Esophagus muscularis mucosa (tissue), 4 donors: ENCODE measurements around the gene MEIS1. TPM values are rescaled to one million over a fixed set of nuclear protein-coding genes. Genes with fewer than 3 reads are reported as not detected.

ENCODE experiments used
- DNase-seq: peaks from one replicate; pipeline ENCODE4 v3.0.0-alpha.2; 2017; ENCODE audit errors: extremely low spot score
- H3K27ac ChIP-seq, 4 donors: fragments of 200-600 bp; sonication (generic); replicated peaks in 1 of 4; 1 replicate in 3 of 4; 2 replicates in 1 of 4; pipeline ENCODE4 v1.5.1; 2016 to 2019; ENCODE audit warnings: mild to moderate bottlenecking in 1 of 4
- H3K27me3 ChIP-seq, 4 donors: fragments of 200-600 bp; sonication (generic); one replicate each; pipeline versions ENCODE4 v1.5.1 to v1.6.0; 2016 to 2019
- H3K36me3 ChIP-seq, 4 donors: fragments of 200-600 bp; sonication (generic); one replicate each; pipeline ENCODE4 v1.5.1; 2016 to 2019
- H3K4me1 ChIP-seq, 4 donors: fragments of 200-600 bp; sonication (generic); one replicate each; pipeline ENCODE4 v1.5.1; 2016 to 2019
- H3K4me3 ChIP-seq, 4 donors: fragments of 200-600 bp; sonication (generic); 1 replicate in 2 of 4; 2 replicates in 2 of 4; pipeline ENCODE4 v1.5.1; 2016 to 2019; ENCODE audit warnings: mild to moderate bottlenecking in 4 of 4, moderate library complexity in 1 of 4
- H3K9me3 ChIP-seq, 4 donors: fragments of 200-600 bp; sonication (generic); 1 replicate in 3 of 4; 2 replicates in 1 of 4; pipeline ENCODE4 v1.5.1; 2016 to 2019
- CTCF ChIP-seq, 3 experiments: fragments of 200-600 bp in 2 of 3; fragments of 450-650 bp in 1 of 3; sonication (generic) in 2 of 3; IDR thresholded peaks; one replicate each; pipeline ENCODE4 v1.5.1; 2017 to 2019; ENCODE audit warnings: antibody characterized with exemption in 3 of 3, mild to moderate bottlenecking in 2 of 3, moderate library complexity in 1 of 3
- EP300 ChIP-seq: sonication (generic); formaldehyde crosslinking; IDR thresholded peaks from one replicate; pipeline ENCODE4 v1.6.1; 2017; ENCODE audit warnings: antibody characterized with exemption
- POLR2A ChIP-seq: fragments of 450-650 bp; IDR thresholded peaks from one replicate; pipeline ENCODE4 v1.6.1; 2017; ENCODE audit warnings: antibody characterized with exemption, moderate library complexity, mild to moderate bottlenecking, low read depth
- POLR2AphosphoS5 ChIP-seq, 2 donors: sonication (generic); formaldehyde crosslinking; IDR thresholded peaks; one replicate each; pipeline ENCODE4 v1.6.1; 2017; ENCODE audit warnings: antibody characterized with exemption in 2 of 2
- WGBS: methylation state at CpG from one replicate; pipeline ENCODE4 v1.1.5; 2018; 5-methylcytosine and 5-hydroxymethylcytosine counted together
- intact Hi-C: fragments of 100-400 bp; cut with DNase I; formaldehyde crosslinking; loops from one replicate; pipeline ENCODE4 v1.15.1; 2023
- total RNA-seq, 4 donors: library from RNA; depleted of rRNA; stranded (reverse); fragments of >200 nt; gene quantifications; one replicate each; pipeline versions ENCODE4 v1.1.0 to v1.2.1, GENCODE V29; 2016

Gene MEIS1
- total RNA-seq, 4 donors from 2014 or later: 89.8 to 166 (median 132) TPM

GRCh38 chr2:66544258-66544657, 109.3 kb downstream of the MEIS1 start:
- H3K27me3 ChIP-seq: no peaks in the 10 kb centered on the region
- peaks cover 32 to 97% (median 90%) of the 10 kb centered on the region in 4 donors for H3K4me1 ChIP-seq
- 71% methylated on average over 2 of the region's 2 CpGs for WGBS
- H3K9me3 ChIP-seq: no peaks in the 10 kb centered on the region
- peak overlapping the region in 2 of 4 donors; percentile 2 to 15 for H3K27ac ChIP-seq
- intact Hi-C loops: no loop called here
- H3K36me3 ChIP-seq: peaks cover 0 to 12% (median 5%) of the 10 kb centered on the region in 4 donors
- no peak overlapping the region for H3K4me3 ChIP-seq
- TF ChIP-seq POLR2AphosphoS5 (IDR thresholded peaks at IDR 0.05) (no peak), POLR2A (no peak), EP300 (no peak), CTCF (IDR thresholded peaks at IDR 0.05) (no peak)
- DNase-seq: no peak

- peaks cover 27 to 95% (median 87%) of the 10 kb centered on the region in 4 donors for H3K4me1 ChIP-seq
- intact Hi-C loops: no loop called here
- no peaks in the 10 kb centered on the region for H3K9me3 ChIP-seq
- no peak for DNase-seq
- H3K36me3 ChIP-seq: peaks cover 0 to 19% (median 8%) of the 10 kb centered on the region in 4 donors
- H3K27ac ChIP-seq: peak overlapping the region in 1 of 4 donors; percentile 46
- no peaks in the 10 kb centered on the region for H3K27me3 ChIP-seq
- no peak for TF ChIP-seq POLR2AphosphoS5 (IDR thresholded peaks at IDR 0.05)
- no peak for TF ChIP-seq POLR2A
- TF ChIP-seq CTCF (IDR thresholded peaks at IDR 0.05): no peak
- no peak for TF ChIP-seq EP300
- H3K4me3 ChIP-seq: no peak overlapping the region
Observed at GRCh38 chr2:66545258-66545657, 110.3 kb downstream of the MEIS1 start.

- Histone ChIP-seq H3K36me3 (peaks cover 0 to 19% (median 8%) of the 10 kb centered on the region in 4 donors), H3K4me1 (peaks cover 27 to 98% (median 84%) of the 10 kb centered on the region in 4 donors), H3K27me3 (no peaks in the 10 kb centered on the region), H3K4me3 (no peak overlapping the region), H3K9me3 (no peaks in the 10 kb centered on the region), H3K27ac (peak overlapping the region in 1 of 4 donors; percentile 18)
- no peak for DNase-seq
- WGBS: 41% methylated on average over 2 of the region's 2 CpGs
- intact Hi-C loops: no loop called here
- TF ChIP-seq EP300 (no peak), CTCF (IDR thresholded peaks at IDR 0.05) (no peak), POLR2A (no peak), POLR2AphosphoS5 (IDR thresholded peaks at IDR 0.05) (no peak)
Observed at GRCh38 chr2:66547118-66547517, 112.2 kb downstream of the MEIS1 start.

GRCh38 chr2:66547887-66548286, 113.0 kb downstream of the MEIS1 start:
- H3K4me1 ChIP-seq: peaks cover 21 to 98% (median 84%) of the 10 kb centered on the region in 4 donors
- H3K9me3 ChIP-seq: no peaks in the 10 kb centered on the region
- H3K36me3 ChIP-seq: peaks cover 0 to 19% (median 8%) of the 10 kb centered on the region in 4 donors
- intact Hi-C loops: no loop called here
- TF ChIP-seq POLR2A: no peak
- TF ChIP-seq CTCF (IDR thresholded peaks at IDR 0.05): no peak
- TF ChIP-seq EP300: no peak
- DNase-seq: no peak
- WGBS: 28% methylated on average over 2 of the region's 2 CpGs
- H3K27ac ChIP-seq: peak overlapping the region in 1 of 4 donors; percentile 10
- H3K4me3 ChIP-seq: no peak overlapping the region
- H3K27me3 ChIP-seq: no peaks in the 10 kb centered on the region

- WGBS: 73% methylated on average over 3 of the region's 3 CpGs
- TF ChIP-seq CTCF (IDR thresholded peaks at IDR 0.05) (no peak), EP300 (no peak), POLR2A (no peak), POLR2AphosphoS5 (IDR thresholded peaks at IDR 0.05) (no peak)
- intact Hi-C loops: no loop called here
- peak overlapping the region in 2 of 4 donors; percentile 9 to 10 for H3K27ac ChIP-seq
- no peaks in the 10 kb centered on the region for H3K27me3 ChIP-seq
- H3K4me3 ChIP-seq: no peak overlapping the region
- DNase-seq: no peak
- no peaks in the 10 kb centered on the region for H3K9me3 ChIP-seq
- H3K36me3 ChIP-seq: peaks cover 0 to 19% (median 8%) of the 10 kb centered on the region in 4 donors
- H3K4me1 ChIP-seq: peaks cover 26 to 98% (median 84%) of the 10 kb centered on the region in 4 donors
Observed at GRCh38 chr2:66548422-66548821, 113.5 kb downstream of the MEIS1 start.
